GM18505 (cell line): Measurements from ENCODE around the gene GALNT9.

Experiments used
- ATAC-seq: cut with Tn5 transposase; IDR thresholded peaks from one replicate; pipeline ENCODE4 v1.9.1; 2021; ENCODE audit not compliant: unreplicated experiment
- POLR2A ChIP-seq: IDR thresholded peaks from 4 replicates; pipeline ENCODE4 v1.6.1; 2011; ENCODE audit warnings: borderline replicate concordance; ENCODE audit not compliant: insufficient read depth, insufficient read length; ENCODE audit errors: extremely low read depth

The GALNT9 gene

DNA sequence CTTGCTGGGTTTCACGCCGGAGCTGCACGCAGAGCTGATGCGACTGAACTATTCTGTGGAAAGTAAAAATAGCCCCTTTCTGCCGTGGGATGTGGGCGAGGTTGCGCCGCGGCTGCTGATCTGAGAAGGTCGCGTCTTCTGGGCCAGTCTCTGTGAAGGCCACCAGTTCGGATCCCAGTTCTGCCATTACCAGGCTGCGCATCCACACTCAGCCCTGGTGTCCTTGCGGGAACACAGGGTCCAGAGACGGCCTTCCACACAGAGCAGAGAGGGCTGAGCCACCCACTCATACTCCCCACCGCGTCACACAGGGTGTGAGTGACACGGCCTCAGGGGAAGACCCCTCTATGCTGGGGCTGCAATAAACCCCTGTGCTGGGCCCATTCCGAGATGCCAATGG is 13.9 kb downstream of the GALNT9 start:
- no peak for TF ChIP-seq POLR2A
- no peak for ATAC-seq

DNA sequence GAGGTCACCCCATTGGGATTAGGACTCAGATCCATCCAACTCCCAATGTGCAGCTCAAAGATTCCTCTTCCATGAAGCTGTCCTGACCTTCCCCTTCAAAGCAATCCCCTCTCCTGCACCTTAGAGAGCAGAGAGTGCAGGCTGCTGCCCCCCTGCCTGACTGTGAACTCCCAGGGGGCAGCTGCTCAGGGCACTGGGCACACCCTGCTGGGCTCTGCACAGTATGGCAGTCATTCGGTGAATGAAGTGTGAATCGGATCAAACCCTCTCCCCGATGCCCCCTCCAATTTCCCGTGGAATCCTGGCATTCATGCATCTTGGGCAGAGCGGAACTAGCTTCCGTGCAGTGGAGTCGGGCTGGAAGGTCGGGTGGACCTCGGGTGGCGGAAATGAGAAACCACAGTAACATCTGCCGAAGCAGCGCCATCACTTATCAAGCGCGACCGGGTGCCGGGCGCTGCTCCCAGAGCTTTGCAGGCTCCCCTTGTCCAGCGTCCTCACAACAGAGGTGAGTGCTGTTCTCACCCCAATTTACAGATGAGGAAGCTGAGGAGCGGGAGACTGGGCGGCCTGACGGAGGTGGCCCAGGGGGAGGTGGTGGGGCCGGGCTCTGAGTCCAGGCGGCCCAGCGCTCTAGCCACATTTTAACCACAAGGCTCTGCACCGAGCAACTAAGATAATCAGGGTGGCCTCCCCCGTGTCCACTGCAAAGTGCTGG is 14.7 kb downstream of the GALNT9 start:
- TF ChIP-seq POLR2A = no peak
- ATAC-seq = no peak

DNA sequence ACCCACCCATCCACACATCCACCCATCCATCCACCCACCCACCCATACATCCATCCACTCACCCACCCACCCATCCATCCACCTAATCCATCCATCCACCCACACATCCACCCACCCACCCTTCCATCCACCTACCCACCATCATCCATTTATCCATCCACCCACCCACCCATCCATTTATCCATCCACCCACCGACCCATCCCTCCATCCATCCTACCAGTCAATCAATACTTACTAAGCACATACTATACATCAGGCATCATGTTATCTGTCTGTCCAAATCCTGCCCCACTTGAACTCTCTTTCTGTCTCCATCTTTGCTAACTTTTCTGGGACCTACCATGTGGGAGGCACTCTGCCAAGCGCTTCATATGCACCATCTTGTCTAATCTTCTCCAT is 15.4 kb downstream of the GALNT9 start:
- TF ChIP-seq POLR2A = no peak
- no peak for ATAC-seq

DNA sequence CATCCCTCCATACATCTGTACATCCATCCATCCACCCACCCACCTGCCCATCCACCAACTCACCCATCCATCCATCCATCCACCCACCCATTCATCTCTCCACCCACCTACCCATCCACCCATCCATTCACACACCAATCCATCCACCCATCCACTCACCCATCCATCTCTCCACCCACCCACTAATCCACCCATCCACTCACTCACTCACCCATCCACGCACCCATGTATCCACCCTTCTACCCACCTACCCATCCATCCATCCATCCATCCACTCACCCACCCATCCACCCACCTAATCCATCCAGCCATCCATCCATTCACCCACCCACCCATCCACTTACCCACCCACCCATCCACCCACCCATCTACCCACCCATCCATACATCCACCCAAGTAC is 16.2 kb downstream of the GALNT9 start:
- no peak for TF ChIP-seq POLR2A
- ATAC-seq = no peak

DNA sequence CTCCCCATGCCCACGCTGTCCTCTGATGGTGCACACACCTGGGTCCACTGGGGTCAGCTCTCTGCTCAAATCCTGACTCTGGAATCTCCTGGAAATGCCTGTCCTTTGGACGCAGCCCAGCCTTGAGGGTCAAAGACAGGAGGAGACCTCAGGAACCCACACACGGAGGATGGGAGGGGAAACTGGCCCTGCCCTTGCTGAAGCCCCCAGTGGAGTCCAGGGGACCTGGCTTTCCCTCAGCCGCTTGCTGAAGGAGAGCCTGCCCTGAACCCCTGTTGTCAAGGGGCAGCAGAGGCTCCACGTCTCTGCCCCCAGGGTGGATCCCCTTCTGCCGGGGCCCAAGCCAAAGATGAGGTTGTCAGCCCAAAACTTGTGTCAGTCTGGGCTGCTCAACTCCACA is 16.9 kb downstream of the GALNT9 start:
- ATAC-seq = no peak
- no peak for TF ChIP-seq POLR2A

DNA sequence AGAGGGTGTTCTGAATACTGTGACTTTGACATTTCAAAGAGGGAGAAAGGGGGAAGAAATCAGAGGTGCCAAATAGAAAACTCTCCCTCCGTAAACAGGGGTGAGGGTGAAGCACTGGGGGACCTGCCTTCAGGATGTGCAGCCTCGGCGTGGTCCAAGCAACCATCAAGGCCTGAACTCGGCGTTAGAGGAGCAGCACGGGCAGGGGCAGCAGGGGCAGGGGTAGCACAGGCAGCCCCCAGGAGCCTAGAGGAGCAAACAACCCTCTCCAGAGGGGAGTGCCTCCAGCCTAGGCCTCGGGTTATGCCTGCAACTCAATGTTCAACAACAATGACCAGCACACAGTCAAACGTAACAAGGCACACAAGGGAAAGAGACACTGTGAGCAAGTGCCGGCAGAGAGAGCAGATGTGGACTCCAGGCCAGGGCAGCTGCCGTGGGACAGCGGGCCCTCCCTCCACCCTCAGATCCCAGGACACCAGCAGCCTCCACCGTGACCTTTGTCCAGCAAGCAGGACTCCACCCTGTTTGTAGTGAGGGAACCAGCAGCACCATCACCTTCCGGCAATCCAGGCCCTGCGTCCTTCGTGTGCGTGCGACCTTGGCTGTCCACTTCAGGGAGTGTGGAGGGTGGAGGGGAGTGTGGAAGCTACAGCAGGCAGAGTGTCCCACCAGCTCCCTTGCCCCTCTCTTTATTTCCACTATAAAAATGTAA is 18.0 kb downstream of the GALNT9 start:
- ATAC-seq = no peak
- no peak for TF ChIP-seq POLR2A

DNA sequence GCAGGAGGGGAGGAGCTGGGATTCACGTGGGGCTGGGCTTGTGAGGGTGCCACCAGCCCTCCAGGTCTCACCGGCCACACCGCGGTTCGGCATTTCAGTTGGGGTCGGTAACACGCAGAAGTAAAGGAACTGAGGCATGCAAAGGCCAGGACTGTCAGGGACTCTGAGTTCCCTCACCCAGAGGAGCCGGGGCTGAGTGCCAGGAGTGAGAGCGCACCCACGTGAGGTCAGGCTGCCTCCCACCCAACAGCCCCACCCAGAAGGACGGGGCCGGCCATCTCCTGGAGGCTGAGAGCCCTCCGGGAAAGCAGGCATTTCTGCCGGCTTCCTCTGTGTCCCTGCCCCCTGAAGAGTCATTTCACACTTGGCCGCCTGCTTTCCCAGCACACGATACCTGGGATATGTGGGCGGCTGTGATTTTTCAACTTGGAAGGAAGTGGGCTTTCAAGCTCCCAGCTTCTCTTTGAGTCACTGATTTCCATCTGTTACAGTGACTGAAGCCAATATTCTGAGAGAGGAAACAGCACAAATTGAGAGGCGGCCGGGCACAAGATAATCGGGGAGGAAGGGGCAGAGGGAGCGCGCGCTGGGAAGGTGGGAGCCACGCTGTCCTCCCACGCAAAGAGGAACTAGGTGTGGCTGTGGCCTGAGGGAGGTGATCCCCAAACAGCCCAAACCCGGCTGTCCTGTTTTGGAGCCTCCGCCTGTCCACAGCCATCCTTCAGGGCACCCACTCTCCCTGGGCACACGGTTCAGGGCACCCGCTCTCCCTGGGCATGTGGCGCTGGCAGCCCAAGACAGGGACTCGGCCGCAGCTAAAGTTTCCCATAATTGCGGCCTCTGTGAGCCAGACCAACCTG is 19.0 kb downstream of the GALNT9 start:
- no peak for TF ChIP-seq POLR2A
- no peak for ATAC-seq

DNA sequence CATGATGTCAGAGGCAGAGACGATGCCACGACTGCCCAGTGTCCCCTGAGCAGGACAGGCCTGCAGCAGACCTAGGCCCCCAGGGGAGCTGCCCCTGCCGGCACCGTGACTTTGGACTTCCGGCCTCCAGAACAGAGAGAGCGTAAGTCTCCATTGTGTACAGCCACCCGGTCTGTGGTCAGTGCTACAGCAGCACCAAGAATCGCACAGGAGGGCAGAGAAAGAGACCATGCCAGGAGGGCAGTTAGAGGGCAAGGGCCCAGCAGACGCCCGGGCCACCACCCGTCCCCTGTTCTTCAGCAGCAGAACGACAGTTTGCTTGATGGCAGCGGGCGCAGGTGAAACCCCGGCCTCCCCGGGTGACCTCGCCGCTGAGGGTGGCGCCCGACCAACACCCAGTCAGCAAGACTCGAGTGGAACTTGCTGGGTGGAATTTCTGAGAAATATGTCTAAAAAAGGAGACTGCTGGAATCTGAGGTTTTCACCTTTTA is 19.7 kb downstream of the GALNT9 start:
- no peak for ATAC-seq
- no peak for TF ChIP-seq POLR2A

DNA sequence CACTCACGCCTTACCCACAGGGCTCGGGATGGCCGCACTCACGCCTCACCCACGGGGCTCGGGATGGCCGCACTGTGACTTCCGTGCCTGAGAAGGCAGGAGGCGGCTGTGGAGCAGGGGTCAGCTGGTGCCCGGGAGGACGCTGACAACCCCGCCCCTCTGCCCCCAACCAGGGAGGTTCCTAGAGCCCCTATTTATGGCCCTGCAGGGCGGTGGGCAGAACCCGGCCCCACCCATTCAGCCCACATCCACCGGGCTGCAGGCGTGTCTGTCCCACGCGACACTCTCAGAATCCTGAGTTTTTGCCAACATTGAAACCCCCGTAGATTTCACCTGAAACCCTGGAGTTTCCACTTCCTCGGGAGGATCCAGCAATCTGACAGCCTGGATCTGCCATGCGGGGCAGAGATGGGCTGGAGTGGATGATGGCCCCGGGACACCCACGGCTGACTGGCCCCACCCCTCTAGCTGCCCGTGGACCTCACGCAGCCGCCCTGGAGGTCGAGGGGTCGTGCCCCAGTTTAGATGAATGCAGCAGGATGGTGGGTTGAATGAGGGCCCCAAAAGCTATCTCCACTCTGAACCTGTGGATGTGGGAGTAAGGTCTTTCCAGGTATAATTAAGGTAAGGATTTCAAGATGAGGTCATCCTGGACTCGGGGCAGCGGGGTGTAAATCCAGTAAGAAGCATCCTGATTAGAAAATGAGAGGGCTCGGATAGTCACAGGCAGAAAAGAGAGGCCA is 20.4 kb downstream of the GALNT9 start:
- no peak for TF ChIP-seq POLR2A
- ATAC-seq = no peak

DNA sequence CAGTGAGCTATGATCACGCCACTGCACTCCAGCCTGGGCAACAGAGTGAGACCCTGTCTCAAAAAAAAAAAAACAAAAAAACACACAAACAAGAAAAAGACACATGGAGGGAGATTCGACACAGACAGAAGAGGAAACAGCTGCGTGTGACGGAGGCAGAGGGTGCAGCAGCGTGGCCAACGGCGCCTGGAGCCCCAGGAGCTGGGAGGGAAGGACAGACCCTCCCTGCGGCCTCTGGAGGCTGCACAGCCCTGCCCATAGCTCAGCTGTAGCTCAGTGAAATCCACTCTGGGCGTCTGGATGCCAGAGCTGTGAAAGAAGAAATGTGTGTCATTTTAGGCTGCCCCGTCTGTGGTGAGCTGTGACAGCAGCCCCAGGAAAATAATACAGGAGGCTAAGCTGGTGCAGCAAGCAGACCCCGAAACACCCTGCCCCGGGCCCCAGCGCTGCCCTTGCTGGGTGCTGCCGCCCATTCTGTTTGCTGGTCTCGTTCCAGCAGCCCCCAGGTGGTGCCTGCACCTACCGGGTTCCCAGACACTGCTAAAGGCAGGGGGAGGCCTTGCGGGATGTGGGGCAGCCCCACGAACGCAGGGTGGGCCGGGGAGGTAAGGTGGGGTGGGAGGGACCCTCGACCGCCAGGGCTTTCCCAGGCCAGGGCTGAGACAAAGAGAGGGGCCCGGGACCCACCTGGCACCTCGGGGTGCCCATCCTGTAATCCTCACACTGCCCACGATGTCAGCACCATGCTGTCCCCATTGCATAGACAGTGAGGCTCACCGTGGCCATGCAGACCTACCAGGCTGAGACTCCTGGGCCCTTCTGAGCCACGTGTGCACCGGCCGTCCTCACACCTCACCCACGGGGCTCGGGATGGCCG is 21.2 kb downstream of the GALNT9 start:
- ATAC-seq = no peak
- TF ChIP-seq POLR2A = no peak

DNA sequence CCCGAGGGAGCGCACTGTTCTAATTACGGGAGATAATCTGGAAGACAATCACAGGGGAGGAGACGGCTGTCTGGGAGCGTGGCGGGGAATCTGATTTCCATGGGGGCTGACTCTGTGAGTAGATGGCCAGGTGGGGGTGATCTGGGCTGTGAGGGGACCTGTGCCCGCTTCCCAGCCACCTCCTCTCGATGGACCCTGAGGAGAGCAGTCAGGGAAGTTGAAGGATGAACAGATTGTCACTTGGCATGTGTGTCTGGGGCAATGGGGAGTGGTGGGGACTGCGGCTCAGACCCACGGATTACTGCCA is 22.6 kb downstream of the GALNT9 start:
- no peak for TF ChIP-seq POLR2A
- no peak for ATAC-seq
